Activated CD4-positive, alpha-beta T cell treated with anti-CD3 and anti-CD28 coated beads, Interleukin-2, amount 10 ng/mL, durations not matched to agents 7 days and 5 days (primary cell): ENCODE results near the gene TGM5. TPM values are rescaled to one million over a fixed set of nuclear protein-coding genes. Genes with fewer than 3 reads are reported as not detected.
"Not testable (repeated sequence)": the region's sequence is repeated elsewhere in the genome, so short reads cannot be mapped to it uniquely, and the experiment has no call there.

Experiments used
- CTCF ChIA-PET: fragments of 350-600 bp; sonication (Branson Sonifier 250); formaldehyde crosslinking; loops from one replicate; lab custom pipeline; 2021; ENCODE audit warnings: antibody characterized with exemption; lab: Charles Lee
- POLR2A ChIA-PET: fragments of 350-600 bp; sonication (Branson Sonifier 250); formaldehyde crosslinking; loops from one replicate; lab custom pipeline; 2021; ENCODE audit warnings: antibody characterized with exemption; lab: Charles Lee
- DNase-seq: peaks from one replicate; pipeline ENCODE4 v3.0.0-alpha.2; 2020
- H3K27ac Mint-ChIP-seq: one replicate; pipeline ENCODE4 v1.8.0; 2021; ENCODE audit warnings: mild to moderate bottlenecking, moderate library complexity, mixed read lengths
- H3K27me3 Mint-ChIP-seq: one replicate; pipeline ENCODE4 v1.8.0; 2021; ENCODE audit warnings: mixed read lengths
- H3K36me3 Mint-ChIP-seq: one replicate; pipeline ENCODE4 v1.8.0; 2021; ENCODE audit warnings: low read depth, mixed read lengths
- H3K4me1 Mint-ChIP-seq: one replicate; pipeline ENCODE4 v1.8.0; 2021; ENCODE audit warnings: mixed read lengths
- H3K4me3 Mint-ChIP-seq: one replicate; pipeline ENCODE4 v1.8.0; 2021; ENCODE audit warnings: mild to moderate bottlenecking, moderate library complexity, mixed read lengths
- H3K9me3 Mint-ChIP-seq: one replicate; pipeline ENCODE4 v1.8.0; 2021; ENCODE audit warnings: mixed read lengths
- total RNA-seq, 2 experiments: library from RNA; stranded (reverse); gene quantifications; one replicate each; pipeline ENCODE4 v1.2.3, GENCODE V29; 2021

TGM5 gene
- total RNA-seq, 2 experiments from 2014 or later, result not detected

GRCh38 chr15:43271908-43272307 lies 5.2 kb upstream of the TGM5 start:
- H3K4me3 Mint-ChIP-seq, DNase-seq, H3K27ac Mint-ChIP-seq, H3K9me3 Mint-ChIP-seq, H3K36me3 Mint-ChIP-seq, POLR2A ChIA-PET: not testable (repeated sequence)
- peaks cover 14% of the 10 kb centered on the region for H3K4me1 Mint-ChIP-seq
- CTCF ChIA-PET, result interaction anchor here (1.8 kb wide), 1 partner anchor 14 kb away, joined by 5 read pairs; no protein-coding TSS in a partner anchor
- peaks cover 14% of the 10 kb centered on the region for H3K27me3 Mint-ChIP-seq

DNA sequence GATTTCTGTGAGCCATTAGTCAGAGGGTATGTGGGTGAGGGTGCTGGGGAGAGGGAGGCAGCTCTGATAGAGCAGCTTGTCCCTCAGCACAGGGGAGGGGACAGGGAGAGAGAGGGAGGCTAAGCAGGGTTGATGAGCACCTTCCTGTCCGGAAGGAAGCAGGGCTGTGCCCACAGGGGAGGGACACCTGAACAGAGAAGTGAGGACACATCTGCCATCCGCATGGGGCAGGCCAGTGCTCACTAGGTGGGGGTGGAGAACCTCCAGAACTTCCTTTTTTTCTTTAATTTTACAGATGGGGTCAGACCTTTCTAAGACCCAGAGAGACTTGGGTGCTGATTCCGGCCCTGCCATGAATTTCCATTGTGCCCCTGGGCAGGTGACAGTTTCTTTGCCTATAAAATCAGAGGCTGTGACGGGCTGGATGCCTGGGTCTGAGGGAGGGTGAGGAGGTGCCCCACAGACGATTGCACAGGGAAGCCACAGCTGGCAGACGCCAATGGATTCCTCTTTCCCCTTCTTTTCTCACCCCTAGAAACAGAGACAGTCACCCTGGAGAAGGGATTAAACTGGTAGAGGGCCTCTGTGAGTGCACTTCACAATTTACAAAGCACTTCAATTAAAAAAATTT lies 4.1 kb upstream of the TGM5 start:
- Mint-ChIP-seq H3K36me3 (no peaks in the 10 kb centered on the region), H3K27me3 (peaks cover 14% of the 10 kb centered on the region), H3K27ac (peak overlapping the region; percentile 44), H3K4me1 (peaks cover 14% of the 10 kb centered on the region), H3K4me3 (no peak overlapping the region), H3K9me3 (peaks cover 3% of the 10 kb centered on the region)
- ChIA-PET CTCF (interaction anchor here (1.2 to 3.6 kb wide), 2 partner anchors 11 to 45 kb away, joined by 3 to 32 read pairs; no protein-coding TSS in a partner anchor), POLR2A (no interaction called here)
- DNase-seq, result no peak

- peaks cover 14% of the 10 kb centered on the region for H3K4me1 Mint-ChIP-seq
- no peak for DNase-seq
- H3K36me3 Mint-ChIP-seq, result no peaks in the 10 kb centered on the region
- ChIA-PET CTCF (interaction anchor here (1.2 to 3.6 kb wide), 2 partner anchors 10 to 44 kb away, joined by 3 to 32 read pairs; no protein-coding TSS in a partner anchor), POLR2A (no interaction called here)
- no peak overlapping the region for H3K4me3 Mint-ChIP-seq
- H3K27ac Mint-ChIP-seq, result no peak overlapping the region
- H3K9me3 Mint-ChIP-seq, result peaks cover 3% of the 10 kb centered on the region
- H3K27me3 Mint-ChIP-seq, result peaks cover 17% of the 10 kb centered on the region
These were observed 3.5 kb upstream of the TGM5 start for GRCh38 chr15:43270113-43270665.

DNA sequence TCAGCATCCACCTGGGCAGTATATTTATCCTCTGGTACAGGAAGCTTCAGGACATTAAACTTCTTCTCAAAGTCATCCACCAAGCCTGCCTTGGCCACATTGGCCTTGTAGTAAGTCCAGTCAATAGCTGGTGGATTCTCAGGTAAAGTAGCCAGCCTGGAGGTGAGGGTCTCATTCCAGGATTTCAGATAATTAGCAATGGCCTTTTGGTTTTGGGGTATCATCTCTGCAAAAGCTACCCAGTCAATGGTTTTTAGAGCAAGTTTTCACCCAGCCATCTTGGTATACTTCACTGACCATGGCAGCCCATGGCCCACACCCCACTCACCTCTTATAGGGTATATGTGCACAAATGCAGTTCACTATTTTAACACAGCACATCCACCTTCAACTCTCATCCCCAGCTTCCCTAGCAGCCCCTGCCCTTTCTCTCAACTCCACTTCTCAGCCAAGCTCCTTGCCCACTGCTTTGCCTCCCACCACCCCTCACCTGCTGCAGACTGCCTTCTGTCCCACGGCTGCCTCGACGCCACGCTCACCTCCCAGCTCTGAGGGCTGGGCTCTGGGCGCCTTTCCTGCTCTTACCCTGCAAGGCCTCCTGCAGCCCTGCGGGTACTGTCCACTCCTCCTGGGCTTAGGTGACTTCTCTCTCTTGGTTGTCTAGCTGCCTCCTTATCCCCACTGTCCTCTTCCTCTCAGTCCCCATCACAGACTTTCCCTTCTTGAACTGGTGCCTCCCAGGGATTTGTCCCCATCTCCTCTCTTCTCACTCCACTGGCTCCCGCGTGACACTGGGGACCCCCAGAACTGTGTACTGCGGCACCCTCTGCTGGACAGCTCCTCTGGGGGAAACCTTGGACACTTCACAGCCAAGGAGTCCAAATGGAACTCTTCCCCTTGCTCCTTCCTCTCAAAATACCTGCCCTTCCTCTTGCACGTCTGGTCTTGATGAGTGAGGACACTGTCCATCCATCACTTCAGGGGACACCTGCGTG lies 1.7 kb upstream of the TGM5 start:
- no peak for DNase-seq
- Mint-ChIP-seq H3K36me3 (no peaks in the 10 kb centered on the region), H3K4me1 (peaks cover 14% of the 10 kb centered on the region), H3K27ac (no peak overlapping the region), H3K9me3 (peaks cover 3% of the 10 kb centered on the region), H3K27me3 (peaks cover 24% of the 10 kb centered on the region), H3K4me3 (no peak overlapping the region)
- POLR2A ChIA-PET, result no interaction called here
- CTCF ChIA-PET, result interaction anchor here (0.6 to 3.6 kb wide), 7 partner anchors 14 to 347 kb away, joined by 3 to 32 read pairs (median 5); no protein-coding TSS in a partner anchor

DNA sequence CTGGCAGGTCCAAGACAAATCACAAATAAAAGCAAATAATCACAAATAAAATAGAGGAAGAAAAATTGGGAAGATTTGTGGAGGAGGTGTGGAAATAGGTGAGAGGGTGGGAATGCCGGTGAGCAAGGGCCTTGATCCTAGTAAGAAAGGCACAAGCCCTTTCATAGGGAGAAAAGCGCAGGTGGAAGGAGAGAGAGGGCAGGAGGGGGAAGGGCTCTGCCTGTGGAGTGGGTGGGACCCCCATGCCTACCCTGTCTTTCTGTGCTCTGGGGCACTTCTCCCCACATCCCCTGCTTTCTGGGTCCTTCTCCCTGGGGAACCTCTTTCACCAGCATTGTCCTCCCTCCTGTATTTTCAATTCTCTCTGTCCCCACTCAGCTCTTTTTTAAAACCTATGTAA lies 711 bp upstream of the TGM5 start:
- Mint-ChIP-seq H3K4me1 (peaks cover 14% of the 10 kb centered on the region), H3K4me3 (no peak overlapping the region), H3K27ac (no peak overlapping the region), H3K27me3 (peaks cover 29% of the 10 kb centered on the region), H3K9me3 (peaks cover 3% of the 10 kb centered on the region), H3K36me3 (no peaks in the 10 kb centered on the region)
- CTCF ChIA-PET, result interaction anchor here (0.6 to 3.6 kb wide), 8 partner anchors 13 to 346 kb away, joined by 3 to 32 read pairs (median 4); no protein-coding TSS in a partner anchor
- POLR2A ChIA-PET, result no interaction called here
- no peak for DNase-seq

- Mint-ChIP-seq H3K27me3 (peaks cover 27% of the 10 kb centered on the region), H3K4me1 (peaks cover 12% of the 10 kb centered on the region), H3K27ac (no peak overlapping the region), H3K9me3 (no peaks in the 10 kb centered on the region), H3K4me3 (no peak overlapping the region), H3K36me3 (no peaks in the 10 kb centered on the region)
- POLR2A ChIA-PET, result no interaction called here
- DNase-seq, result no peak
- CTCF ChIA-PET, result interaction anchor here (0.8 to 3.2 kb wide), 9 partner anchors 9 to 41 kb away, joined by 3 to 10 read pairs (median 4); no protein-coding TSS in a partner anchor
These were observed 342 bp downstream of the TGM5 start for GRCh38 chr15:43266386-43266785.

DNA sequence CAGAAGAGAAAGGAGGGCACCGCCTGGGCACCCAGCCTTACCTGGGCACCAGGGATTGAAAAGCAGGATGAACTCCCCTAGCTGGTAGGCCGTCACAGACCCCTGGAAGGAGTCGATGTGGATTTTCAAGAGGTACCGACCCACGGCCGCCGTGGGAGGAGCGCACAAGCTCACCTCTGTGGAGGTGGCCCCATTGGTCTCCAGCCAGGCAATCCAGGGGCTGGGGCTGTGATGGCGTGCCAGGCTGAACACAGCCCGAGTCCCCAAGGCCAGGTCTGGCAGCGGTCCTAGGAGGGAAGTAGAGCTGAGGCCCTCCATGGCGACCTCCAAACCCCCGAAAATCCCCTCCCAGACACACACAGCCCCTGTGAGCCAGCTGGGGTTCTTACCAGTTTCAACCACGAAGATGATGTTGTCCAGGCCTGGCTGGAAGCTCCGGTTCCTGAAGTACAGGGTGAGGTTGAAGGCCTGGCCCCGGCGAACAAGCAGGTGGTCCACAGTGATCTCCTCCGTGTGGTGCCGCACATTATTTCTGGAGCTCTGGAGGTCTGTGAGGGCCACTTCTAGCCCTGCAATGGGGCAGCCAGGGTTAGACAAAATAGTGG lies 6.6 kb downstream of the TGM5 start:
- ChIA-PET CTCF (interaction anchor here (0.7 to 2.0 kb wide), 3 partner anchors 9 to 34 kb away, joined by 3 to 6 read pairs (median 3); no protein-coding TSS in a partner anchor), POLR2A (no interaction called here)
- Mint-ChIP-seq H3K27ac (no peak overlapping the region), H3K27me3 (peaks cover 18% of the 10 kb centered on the region), H3K4me3 (no peak overlapping the region), H3K4me1 (no peaks in the 10 kb centered on the region), H3K9me3 (no peaks in the 10 kb centered on the region), H3K36me3 (no peaks in the 10 kb centered on the region)
- no peak for DNase-seq

GRCh38 chr15:43258781-43259180 lies 7.9 kb downstream of the TGM5 start:
- CTCF ChIA-PET, result interaction anchor here (0.6 kb wide), 1 partner anchor 216 kb away, joined by 3 read pairs; no protein-coding TSS in a partner anchor

GRCh38 chr15:43256341-43256740 lies 10.4 kb downstream of the TGM5 start:
- DNase-seq, result no peak
- Mint-ChIP-seq H3K4me3 (no peak overlapping the region), H3K27ac (no peak overlapping the region), H3K27me3 (peaks cover 2% of the 10 kb centered on the region), H3K36me3 (no peaks in the 10 kb centered on the region), H3K9me3 (no peaks in the 10 kb centered on the region), H3K4me1 (peaks cover 10% of the 10 kb centered on the region)
- POLR2A ChIA-PET, result no interaction called here
- CTCF ChIA-PET, result interaction anchor here (1.1 to 1.8 kb wide), 4 partner anchors 10 to 42 kb away, joined by 3 to 5 read pairs (median 4); partner anchors contain the start of gene TGM5

More at GRCh38 chr15:43258781-43259180, 7.9 kb downstream of the TGM5 start:
- Mint-ChIP-seq H3K4me3 (no peak overlapping the region), H3K9me3 (no peaks in the 10 kb centered on the region), H3K36me3 (no peaks in the 10 kb centered on the region), H3K4me1 (peaks cover under 1% of the 10 kb centered on the region), H3K27me3 (peaks cover 16% of the 10 kb centered on the region), H3K27ac (no peak overlapping the region)
- no peak for DNase-seq
- POLR2A ChIA-PET, result no interaction called here

- CTCF ChIA-PET, result interaction anchor here (2.1 kb wide), 1 partner anchor 12 kb away, joined by 10 read pairs; the partner anchor contains the start of gene TGM5
These were observed 11.4 kb downstream of the TGM5 start for GRCh38 chr15:43255376-43255775.

DNA sequence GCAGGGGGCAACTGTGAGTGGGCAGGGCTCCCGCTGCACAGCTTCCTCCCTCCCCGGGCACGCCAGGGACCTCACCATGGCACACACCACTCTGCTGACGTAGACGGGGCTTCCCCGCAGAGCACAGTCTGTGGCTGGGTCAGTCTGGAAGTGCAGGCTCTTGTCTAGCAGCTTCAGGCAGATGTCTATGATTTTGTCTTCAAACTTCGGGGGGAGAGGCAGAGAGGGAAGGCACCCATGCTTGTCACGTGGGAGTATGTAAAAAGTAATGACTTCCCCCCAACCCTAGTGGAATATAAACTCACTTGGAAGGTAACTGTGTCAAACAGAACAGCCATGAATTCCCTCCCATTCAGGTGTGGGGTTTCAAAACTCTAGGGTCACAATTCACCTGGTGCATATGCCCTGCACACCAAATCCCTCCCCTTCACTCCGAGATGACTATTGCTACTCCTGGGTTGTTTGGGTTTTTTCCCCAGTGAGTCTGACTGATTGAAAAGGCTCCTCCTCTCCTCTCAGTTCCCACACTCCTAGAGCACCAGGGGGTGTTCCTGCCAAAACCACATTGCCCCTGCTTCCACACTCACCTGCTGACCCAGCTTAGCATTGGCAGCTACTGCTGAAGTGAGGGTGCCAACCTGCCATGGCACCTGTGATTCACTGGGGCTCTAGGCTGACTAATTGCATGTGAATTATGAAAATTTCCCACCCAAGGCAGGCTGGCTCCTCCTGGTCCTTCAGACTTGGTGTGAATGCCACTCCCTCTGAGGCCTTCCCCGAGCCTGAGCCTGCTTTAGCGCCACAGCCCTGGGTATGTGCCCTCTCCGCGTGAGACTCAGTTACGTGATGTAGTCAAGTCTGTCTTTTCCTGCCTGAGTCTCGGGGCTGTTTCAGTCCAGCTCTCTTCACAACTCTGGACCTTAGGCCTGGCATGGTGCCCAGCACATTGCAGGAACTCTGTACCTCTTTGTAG lies 13.0 kb downstream of the TGM5 start:
- no peak overlapping the region for H3K27ac Mint-ChIP-seq
- CTCF ChIA-PET, result interaction anchor here (0.6 to 2.5 kb wide), 11 partner anchors 11 to 765 kb away, joined by 3 to 10 read pairs (median 3); partner anchors contain the start of gene TGM5
- H3K9me3 Mint-ChIP-seq, result no peaks in the 10 kb centered on the region
- POLR2A ChIA-PET, result no interaction called here
- H3K4me1 Mint-ChIP-seq, result peaks cover 30% of the 10 kb centered on the region
- no peak overlapping the region for H3K4me3 Mint-ChIP-seq
- no peaks in the 10 kb centered on the region for H3K36me3 Mint-ChIP-seq
- H3K27me3 Mint-ChIP-seq, result peaks cover 2% of the 10 kb centered on the region
- no peak for DNase-seq

More at GRCh38 chr15:43255376-43255775, 11.4 kb downstream of the TGM5 start:
- POLR2A ChIA-PET, result no interaction called here
- DNase-seq, result no peak
- Mint-ChIP-seq H3K27ac (no peak overlapping the region), H3K27me3 (peaks cover 2% of the 10 kb centered on the region), H3K36me3 (no peaks in the 10 kb centered on the region), H3K4me1 (peaks cover 16% of the 10 kb centered on the region), H3K9me3 (no peaks in the 10 kb centered on the region), H3K4me3 (no peak overlapping the region)
